Neural progenitor cell (in vitro differentiated cells): Measurements from ENCODE around the gene REP15. TPM values are rescaled to one million over a fixed set of nuclear protein-coding genes. Genes with fewer than 3 reads are reported as not detected.

Experiments used
- DNase-seq: peaks from one replicate; pipeline ENCODE4 v3.0.0-alpha.2; 2016; ENCODE audit warnings: low spot score
- H2AFZ ChIP-seq: fragments of 200-600 bp; sonication (generic); replicated peaks from 2 replicates; pipeline ENCODE4 v1.6.1; 2016; ENCODE audit warnings: antibody characterized with exemption
- H3F3A ChIP-seq: fragments of 200-600 bp; sonication (generic); 2 replicates; pipeline ENCODE4 v1.6.1; 2016; ENCODE audit warnings: antibody characterized with exemption, low read depth
- H3K27ac ChIP-seq: fragments of 200-600 bp; sonication (generic); 2 replicates; pipeline ENCODE4 v1.5.1; 2016; ENCODE audit warnings: mild to moderate bottlenecking
- H3K27me3 ChIP-seq: fragments of 200-600 bp; sonication (generic); 2 replicates; pipeline ENCODE4 v1.6.1; 2016; ENCODE audit warnings: mild to moderate bottlenecking, moderate library complexity
- H3K36me3 ChIP-seq: fragments of 200-600 bp; sonication (generic); 2 replicates; pipeline ENCODE4 v1.5.1; 2016
- H3K4me1 ChIP-seq: fragments of 200-600 bp; sonication (generic); 2 replicates; pipeline ENCODE4 v1.6.1; 2016; ENCODE audit warnings: mixed run types
- H3K4me2 ChIP-seq: fragments of 200-600 bp; sonication (generic); 2 replicates; pipeline ENCODE4 v1.6.1; 2016
- H3K4me3 ChIP-seq: fragments of 200-600 bp; sonication (generic); 2 replicates; pipeline ENCODE4 v1.5.1; 2016
- H3K79me2 ChIP-seq: fragments of 200-600 bp; sonication (generic); 2 replicates; pipeline ENCODE4 v1.6.1; 2016; ENCODE audit warnings: low read depth
- H3K9ac ChIP-seq: fragments of 200-600 bp; sonication (generic); 2 replicates; pipeline ENCODE4 v1.6.1; 2016
- H3K9me3 ChIP-seq: fragments of 200-600 bp; sonication (generic); 2 replicates; pipeline ENCODE4 v1.5.1; 2016; ENCODE audit warnings: low read depth
- H4K20me1 ChIP-seq: fragments of 200-600 bp; sonication (generic); 2 replicates; pipeline ENCODE4 v1.6.1; 2016; ENCODE audit warnings: low read depth
- H3K27ac Mint-ChIP-seq: 3 replicates; pipeline ENCODE4 v1.8.0; 2021; ENCODE audit warnings: mixed read lengths
- H3K27me3 Mint-ChIP-seq: 2 replicates; pipeline ENCODE4 v1.8.0; 2022; ENCODE audit warnings: low read depth, mild to moderate bottlenecking, inconsistent platforms, moderate library complexity, mixed read lengths; ENCODE audit not compliant: insufficient read depth
- H3K36me3 Mint-ChIP-seq: 3 replicates; pipeline ENCODE4 v1.8.0; 2021; ENCODE audit warnings: mixed read lengths
- H3K4me1 Mint-ChIP-seq: 3 replicates; pipeline ENCODE4 v1.8.0; 2021; ENCODE audit warnings: mixed read lengths
- H3K4me3 Mint-ChIP-seq: 3 replicates; pipeline ENCODE4 v1.8.0; 2021; ENCODE audit warnings: mild to moderate bottlenecking, moderate library complexity, mixed read lengths
- H3K9me3 Mint-ChIP-seq: 3 replicates; pipeline ENCODE4 v1.8.0; 2020; ENCODE audit warnings: mixed read lengths
- EZH2 ChIP-seq: fragments of 200-600 bp; sonication (generic); IDR thresholded peaks from 2 replicates; pipeline ENCODE4 v1.6.1; 2017; ENCODE audit warnings: antibody characterized with exemption, mild to moderate bottlenecking, moderate library complexity
- EZH2phosphoT487 ChIP-seq: fragments of 200-600 bp; sonication (generic); IDR thresholded peaks from 2 replicates; pipeline ENCODE4 v1.6.1; 2017; ENCODE audit warnings: antibody characterized with exemption
- total RNA-seq: library from RNA; depleted of rRNA; stranded (reverse); fragments of >200 nt; gene quantifications from 2 replicates; pipeline ENCODE4 v1.2.3, GENCODE V29; 2015; ENCODE audit warnings: low replicate concordance
- TF ChIP-seq, protein P1 (sequence below): fragments of 200-600 bp; sonication (generic); IDR thresholded peaks from 2 replicates; pipeline ENCODE4 v1.5.1; 2017; ENCODE audit warnings: antibody characterized with exemption, mild to moderate bottlenecking

REP15 gene
- total RNA-seq, 1 donor from 2014 or later, result 0.45 TPM

DNA sequence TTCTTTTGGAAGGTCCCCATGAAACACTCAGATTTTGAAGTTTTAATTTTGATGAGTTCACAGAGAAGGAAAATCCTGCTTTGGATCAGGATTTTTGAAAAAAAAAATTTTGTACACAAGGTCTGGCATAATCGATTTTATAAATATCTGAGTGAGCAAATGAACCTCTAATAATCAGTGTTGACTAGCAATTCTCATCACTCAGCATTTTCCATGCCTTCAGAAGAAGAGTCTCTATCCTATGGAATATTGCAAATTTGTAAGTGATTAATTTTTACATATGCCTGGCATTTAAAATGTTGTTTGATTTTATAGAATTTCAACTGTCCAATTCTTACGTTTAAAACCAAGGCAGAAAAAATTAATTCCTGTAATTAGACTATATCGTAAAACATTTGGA lies 30.5 kb upstream of the REP15 start:
- DNase-seq, result no peak
- H3K9ac ChIP-seq, result no peak overlapping the region
- H3K27me3 Mint-ChIP-seq, result no peaks in the 10 kb centered on the region
- H3F3A ChIP-seq, result no peaks in the 10 kb centered on the region
- H3K27ac Mint-ChIP-seq, result no peak overlapping the region
- H3K27me3 ChIP-seq, result no peaks in the 10 kb centered on the region
- no peaks in the 10 kb centered on the region for H3K4me1 ChIP-seq
- H3K36me3 Mint-ChIP-seq, result peaks cover 21% of the 10 kb centered on the region
- H2AFZ ChIP-seq, result no peak overlapping the region
- no peak overlapping the region for H3K4me2 ChIP-seq
- H3K4me1 Mint-ChIP-seq, result no peaks in the 10 kb centered on the region
- peaks cover 10% of the 10 kb centered on the region for H3K36me3 ChIP-seq
- H3K9me3 Mint-ChIP-seq, result no peaks in the 10 kb centered on the region
- TF ChIP-seq EZH2phosphoT487 (no peak), EZH2 (no peak)
- TF ChIP-seq, protein P1, sequence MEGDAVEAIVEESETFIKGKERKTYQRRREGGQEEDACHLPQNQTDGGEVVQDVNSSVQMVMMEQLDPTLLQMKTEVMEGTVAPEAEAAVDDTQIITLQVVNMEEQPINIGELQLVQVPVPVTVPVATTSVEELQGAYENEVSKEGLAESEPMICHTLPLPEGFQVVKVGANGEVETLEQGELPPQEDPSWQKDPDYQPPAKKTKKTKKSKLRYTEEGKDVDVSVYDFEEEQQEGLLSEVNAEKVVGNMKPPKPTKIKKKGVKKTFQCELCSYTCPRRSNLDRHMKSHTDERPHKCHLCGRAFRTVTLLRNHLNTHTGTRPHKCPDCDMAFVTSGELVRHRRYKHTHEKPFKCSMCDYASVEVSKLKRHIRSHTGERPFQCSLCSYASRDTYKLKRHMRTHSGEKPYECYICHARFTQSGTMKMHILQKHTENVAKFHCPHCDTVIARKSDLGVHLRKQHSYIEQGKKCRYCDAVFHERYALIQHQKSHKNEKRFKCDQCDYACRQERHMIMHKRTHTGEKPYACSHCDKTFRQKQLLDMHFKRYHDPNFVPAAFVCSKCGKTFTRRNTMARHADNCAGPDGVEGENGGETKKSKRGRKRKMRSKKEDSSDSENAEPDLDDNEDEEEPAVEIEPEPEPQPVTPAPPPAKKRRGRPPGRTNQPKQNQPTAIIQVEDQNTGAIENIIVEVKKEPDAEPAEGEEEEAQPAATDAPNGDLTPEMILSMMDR, result no peak
- H3K27ac ChIP-seq, result no peak overlapping the region
- H3K79me2 ChIP-seq, result no peaks in the 10 kb centered on the region
- no peaks in the 10 kb centered on the region for H4K20me1 ChIP-seq
- H3K9me3 ChIP-seq, result no peaks in the 10 kb centered on the region
- no peak overlapping the region for H3K4me3 Mint-ChIP-seq
- H3K4me3 ChIP-seq, result no peak overlapping the region

DNA sequence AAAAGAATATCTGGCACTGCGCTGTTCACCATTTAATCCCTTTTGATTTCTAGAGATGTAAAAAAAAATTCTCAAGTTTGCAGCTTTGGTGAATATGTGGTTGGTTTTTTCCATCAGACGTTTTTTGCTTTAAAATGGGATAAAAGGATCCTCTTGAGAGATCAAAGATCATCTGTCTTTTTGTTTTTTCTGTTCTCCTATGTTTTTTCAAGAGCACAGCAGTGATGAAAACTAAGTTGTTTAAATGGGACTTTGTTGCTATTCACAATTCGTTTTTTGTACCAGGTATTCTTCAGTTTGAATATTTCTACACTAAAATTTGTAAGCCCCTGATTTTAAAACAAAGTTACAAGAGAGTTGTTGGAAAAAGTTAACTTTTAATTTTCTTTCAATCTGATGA lies 29.7 kb upstream of the REP15 start:
- H3K4me1 Mint-ChIP-seq, result no peaks in the 10 kb centered on the region

DNA sequence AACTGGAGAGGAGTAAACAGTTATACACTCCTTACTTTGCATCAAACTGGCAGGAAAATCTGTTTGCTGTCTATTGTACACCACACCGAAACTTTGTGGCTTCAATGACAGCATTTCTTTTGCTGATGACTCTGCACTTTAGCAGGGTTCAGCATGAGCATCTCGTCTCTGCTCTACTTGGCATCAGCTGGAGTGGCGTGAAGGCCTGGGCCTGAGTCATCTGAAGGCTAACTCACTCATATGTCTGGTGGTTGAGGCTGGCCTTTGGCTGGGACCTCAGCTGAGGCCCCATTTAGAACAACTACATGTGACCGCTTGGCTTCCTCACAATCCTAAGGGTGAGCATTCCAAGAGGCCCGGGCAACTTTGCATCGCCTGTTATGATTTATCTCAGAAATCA lies 28.7 kb upstream of the REP15 start:
- Histone ChIP-seq H3K36me3 (peaks cover 9% of the 10 kb centered on the region), H4K20me1 (no peaks in the 10 kb centered on the region), H3K79me2 (no peaks in the 10 kb centered on the region), H3K27me3 (no peaks in the 10 kb centered on the region), H3K9ac (no peak overlapping the region), H3K9me3 (no peaks in the 10 kb centered on the region), H3K4me2 (no peak overlapping the region), H3K4me1 (no peaks in the 10 kb centered on the region), H2AFZ (no peak overlapping the region), H3F3A (no peaks in the 10 kb centered on the region), H3K27ac (no peak overlapping the region), H3K4me3 (no peak overlapping the region)
- Mint-ChIP-seq H3K4me1 (no peaks in the 10 kb centered on the region), H3K9me3 (no peaks in the 10 kb centered on the region), H3K27ac (no peak overlapping the region), H3K4me3 (no peak overlapping the region), H3K27me3 (no peaks in the 10 kb centered on the region), H3K36me3 (peaks cover 15% of the 10 kb centered on the region)
- no peak for DNase-seq
- TF ChIP-seq EZH2phosphoT487 (no peak), EZH2 (no peak)
- TF ChIP-seq, protein P1, result no peak

More for the DNA sequence above, 29.7 kb upstream of the REP15 start:
- H3K27ac ChIP-seq, result no peak overlapping the region
- no peaks in the 10 kb centered on the region for H3F3A ChIP-seq
- no peaks in the 10 kb centered on the region for H3K9me3 Mint-ChIP-seq
- H2AFZ ChIP-seq, result no peak overlapping the region
- H3K27me3 ChIP-seq, result no peaks in the 10 kb centered on the region
- peaks cover 9% of the 10 kb centered on the region for H3K36me3 ChIP-seq
- no peaks in the 10 kb centered on the region for H3K4me1 ChIP-seq
- no peak overlapping the region for H3K4me3 Mint-ChIP-seq
- H3K27ac Mint-ChIP-seq, result no peak overlapping the region
- H3K27me3 Mint-ChIP-seq, result no peaks in the 10 kb centered on the region
- TF ChIP-seq EZH2 (no peak), EZH2phosphoT487 (no peak)
- TF ChIP-seq, protein P1, result no peak
- no peaks in the 10 kb centered on the region for H4K20me1 ChIP-seq
- no peaks in the 10 kb centered on the region for H3K9me3 ChIP-seq
- no peak for DNase-seq
- no peaks in the 10 kb centered on the region for H3K79me2 ChIP-seq
- H3K36me3 Mint-ChIP-seq, result peaks cover 17% of the 10 kb centered on the region
- H3K4me3 ChIP-seq, result no peak overlapping the region
- no peak overlapping the region for H3K9ac ChIP-seq
- H3K4me2 ChIP-seq, result no peak overlapping the region
